HUES6 (cell line): ENCODE data around the gene GPR137.

Source experiments
- H3K27ac ChIP-seq: 2 replicates; pipeline ENCODE4 v1.7.0; 2013; ENCODE audit warnings: low read depth, mild to moderate bottlenecking, low read length, inconsistent platforms
- H3K27me3 ChIP-seq: 2 replicates; pipeline ENCODE4 v1.6.1; 2013; ENCODE audit warnings: low read length; ENCODE audit not compliant: control insufficient read depth, insufficient read depth
- H3K36me3 ChIP-seq: 2 replicates; pipeline ENCODE4 v1.6.1; 2013; ENCODE audit warnings: low read length; ENCODE audit not compliant: control insufficient read depth, insufficient read depth
- H3K4me1 ChIP-seq: 2 replicates; pipeline ENCODE4 v1.6.1; 2013; ENCODE audit warnings: low read length; ENCODE audit not compliant: control insufficient read depth, insufficient read depth
- H3K4me3 ChIP-seq: 2 replicates; pipeline ENCODE4 v1.5.1; 2013; ENCODE audit warnings: low read depth, low read length
- H3K9ac ChIP-seq: one replicate; pipeline ENCODE4 v1.6.1; 2013; ENCODE audit warnings: mild to moderate bottlenecking, low read length
- H3K9me3 ChIP-seq: 2 replicates; pipeline ENCODE4 v1.6.1; 2013; ENCODE audit warnings: low read depth, low read length; ENCODE audit not compliant: control insufficient read depth, insufficient read depth

The GPR137 gene

GRCh38 chr11:64281957-64282770 is 3.5 kb upstream of the GPR137 start:
- Histone ChIP-seq H3K9ac (no peak overlapping the region), H3K27me3 (no peaks in the 10 kb centered on the region), H3K27ac (no peak overlapping the region), H3K36me3 (peaks cover 12% of the 10 kb centered on the region), H3K9me3 (no peaks in the 10 kb centered on the region), H3K4me1 (peaks cover 5% of the 10 kb centered on the region; the same call in 1 of the 2 replicates), H3K4me3 (no peak overlapping the region)

GRCh38 chr11:64283092-64283491 is 2.6 kb upstream of the GPR137 start:
- Histone ChIP-seq H3K27ac (no peak overlapping the region), H3K9me3 (no peaks in the 10 kb centered on the region)

GRCh38 chr11:64284048-64284961 is 1.3 kb upstream of the GPR137 start, which contains the start of gene BAD:
BAD (minus strand) TSS chr11:64284665; CDS start chr11:64284368, 297 bp downstream.
- Histone ChIP-seq H3K27ac (peak within 1 kb of the TSS; percentile 56; the same call in 1 of the 2 replicates), H3K9ac (peak within 1 kb of the TSS; percentile 60), H3K27me3 (peaks cover 12% of the 10 kb centered on the region), H3K4me3 (peak within 1 kb of the TSS; percentile 94), H3K9me3 (no peaks in the 10 kb centered on the region), H3K4me1 (peaks cover 5% of the 10 kb centered on the region; the same call in 1 of the 2 replicates), H3K36me3 (peaks cover 6% of the 10 kb centered on the region; the same call in 1 of the 2 replicates)

More at GRCh38 chr11:64283092-64283491, 2.6 kb upstream of the GPR137 start:
- Histone ChIP-seq H3K4me3 (no peak overlapping the region), H3K36me3 (peaks cover 13% of the 10 kb centered on the region; the same call in 1 of the 2 replicates), H3K4me1 (peaks cover 5% of the 10 kb centered on the region; the same call in 1 of the 2 replicates), H3K27me3 (0 out of 2 replicates have a peak, but pooled peaks cover 1% of the 10 kb centered on the region), H3K9ac (peak overlapping the region; percentile 35)

- Histone ChIP-seq H3K36me3 (peaks cover 6% of the 10 kb centered on the region; the same call in 1 of the 2 replicates), H3K27me3 (peaks cover 30% of the 10 kb centered on the region), H3K9me3 (no peaks in the 10 kb centered on the region), H3K9ac (peak overlapping the region; percentile 53), H3K27ac (no peak overlapping the region), H3K4me3 (peak overlapping the region; percentile 94), H3K4me1 (peaks cover 9% of the 10 kb centered on the region; the same call in 1 of the 2 replicates)
Observed at GRCh38 chr11:64285885-64286800, 495 bp downstream of the GPR137 start.

- Histone ChIP-seq H3K4me3 (no peak overlapping the region), H3K27me3 (peaks cover 36% of the 10 kb centered on the region), H3K27ac (no peak overlapping the region), H3K36me3 (peaks cover 6% of the 10 kb centered on the region; the same call in 1 of the 2 replicates), H3K9me3 (no peaks in the 10 kb centered on the region), H3K4me1 (peaks cover 9% of the 10 kb centered on the region; the same call in 1 of the 2 replicates), H3K9ac (no peak overlapping the region)
Observed at GRCh38 chr11:64286801-64287159, 1.1 kb downstream of the GPR137 start.

- Histone ChIP-seq H3K27ac (no peak overlapping the region), H3K36me3 (0 out of 2 replicates have a peak, but pooled peaks cover 2% of the 10 kb centered on the region), H3K9me3 (no peaks in the 10 kb centered on the region), H3K27me3 (peaks cover 47% of the 10 kb centered on the region), H3K4me1 (peaks cover 9% of the 10 kb centered on the region; the same call in 1 of the 2 replicates), H3K4me3 (no peak overlapping the region), H3K9ac (no peak overlapping the region)
Observed at GRCh38 chr11:64287676-64288352, 2.2 kb downstream of the GPR137 start.

GRCh38 chr11:64288353-64288750 is 2.7 kb downstream of the GPR137 start:
- Histone ChIP-seq H3K27ac (no peak overlapping the region), H3K4me1 (peaks cover 9% of the 10 kb centered on the region; the same call in 1 of the 2 replicates), H3K9ac (no peak overlapping the region), H3K36me3 (0 out of 2 replicates have a peak, but pooled peaks cover 2% of the 10 kb centered on the region), H3K27me3 (peaks cover 52% of the 10 kb centered on the region), H3K9me3 (no peaks in the 10 kb centered on the region), H3K4me3 (no peak overlapping the region)

- H3K27me3 ChIP-seq = peaks cover 59% of the 10 kb centered on the region
- no peak overlapping the region for H3K9ac ChIP-seq
- H3K4me1 ChIP-seq = peaks cover 9% of the 10 kb centered on the region; the same call in 1 of the 2 replicates
Observed at GRCh38 chr11:64289002-64289564, 3.4 kb downstream of the GPR137 start.

GRCh38 chr11:64290352-64291261 is 5.0 kb downstream of the GPR137 start:
- no peaks in the 10 kb centered on the region for H3K9me3 ChIP-seq
- peaks cover 9% of the 10 kb centered on the region; the same call in 1 of the 2 replicates for H3K4me1 ChIP-seq
- H3K9ac ChIP-seq = no peak overlapping the region
- 0 out of 2 replicates have a peak, but pooled peaks cover 2% of the 10 kb centered on the region for H3K36me3 ChIP-seq
- peak overlapping the region; percentile 50 for H3K4me3 ChIP-seq
- H3K27ac ChIP-seq = no peak overlapping the region
- peaks cover 75% of the 10 kb centered on the region for H3K27me3 ChIP-seq

More at GRCh38 chr11:64289002-64289564, 3.4 kb downstream of the GPR137 start:
- Histone ChIP-seq H3K9me3 (no peaks in the 10 kb centered on the region), H3K4me3 (no peak overlapping the region), H3K27ac (no peak overlapping the region), H3K36me3 (0 out of 2 replicates have a peak, but pooled peaks cover 2% of the 10 kb centered on the region)
